SJCRH30 (cell line): ENCODE results near the gene OR10V1. TPM values are rescaled to one million over a fixed set of nuclear protein-coding genes. Genes with fewer than 3 reads are reported as not detected.
"Not testable (repeated sequence)": the region's sequence is repeated elsewhere in the genome, so short reads cannot be mapped to it uniquely, and the experiment has no call there.

Experiments used
- DNase-seq, 2 experiments: peaks; one replicate each; pipeline ENCODE4 v3.0.0-alpha.2; 2015 to 2020
- H3K27ac ChIP-seq: fragments of 250-450 bp; sonication (Bioruptor Pico); 2 replicates; pipeline ENCODE4 v1.5.1; 2020; ENCODE audit warnings: mild to moderate bottlenecking, moderate library complexity
- H3K27me3 ChIP-seq: fragments of 250-450 bp; sonication (Bioruptor Pico); 2 replicates; pipeline ENCODE4 v1.5.1; 2020; ENCODE audit warnings: mild to moderate bottlenecking, moderate library complexity
- H3K36me3 ChIP-seq: fragments of 250-450 bp; sonication (Bioruptor Pico); 2 replicates; pipeline ENCODE4 v1.5.1; 2020; ENCODE audit warnings: mild to moderate bottlenecking, moderate library complexity
- H3K4me1 ChIP-seq: fragments of 250-450 bp; sonication (Bioruptor Pico); 2 replicates; pipeline ENCODE4 v1.5.1; 2020; ENCODE audit warnings: mild to moderate bottlenecking, moderate library complexity
- H3K4me3 ChIP-seq: fragments of 250-450 bp; sonication (Bioruptor Pico); 2 replicates; pipeline ENCODE4 v1.5.1; 2020; ENCODE audit warnings: mild to moderate bottlenecking, moderate library complexity
- H3K9me3 ChIP-seq: fragments of 250-450 bp; sonication (Bioruptor Pico); replicated peaks from 2 replicates; pipeline ENCODE4 v1.5.1; 2020; ENCODE audit warnings: mild to moderate bottlenecking, moderate library complexity
- total RNA-seq: library from RNA; depleted of rRNA; stranded (reverse); fragments of >200 nt; shearing (Covaris generic); gene quantifications from 2 replicates; pipeline ENCODE4 v1.2.3, GENCODE V29; 2014

Gene OR10V1
- total RNA-seq, 1 experiment from 2014 or later, result not detected

GRCh38 chr11:59729834-59730233 is 16.2 kb upstream of the OR10V1 start:
- Histone ChIP-seq H3K27me3 (no peaks in the 10 kb centered on the region), H3K9me3 (no peaks in the 10 kb centered on the region), H3K4me1 (no peaks in the 10 kb centered on the region), H3K27ac (no peak overlapping the region), H3K36me3 (no peaks in the 10 kb centered on the region), H3K4me3 (no peak overlapping the region)
- DNase-seq, result no peak

GRCh38 chr11:59728913-59729312 is 15.3 kb upstream of the OR10V1 start:
- H3K4me1 ChIP-seq, result no peaks in the 10 kb centered on the region
- H3K27me3 ChIP-seq, result no peaks in the 10 kb centered on the region
- H3K36me3 ChIP-seq, result no peaks in the 10 kb centered on the region
- H3K4me3 ChIP-seq, result no peak overlapping the region
- H3K27ac ChIP-seq, result no peak overlapping the region
- DNase-seq, result no peak
- no peaks in the 10 kb centered on the region for H3K9me3 ChIP-seq

DNA sequence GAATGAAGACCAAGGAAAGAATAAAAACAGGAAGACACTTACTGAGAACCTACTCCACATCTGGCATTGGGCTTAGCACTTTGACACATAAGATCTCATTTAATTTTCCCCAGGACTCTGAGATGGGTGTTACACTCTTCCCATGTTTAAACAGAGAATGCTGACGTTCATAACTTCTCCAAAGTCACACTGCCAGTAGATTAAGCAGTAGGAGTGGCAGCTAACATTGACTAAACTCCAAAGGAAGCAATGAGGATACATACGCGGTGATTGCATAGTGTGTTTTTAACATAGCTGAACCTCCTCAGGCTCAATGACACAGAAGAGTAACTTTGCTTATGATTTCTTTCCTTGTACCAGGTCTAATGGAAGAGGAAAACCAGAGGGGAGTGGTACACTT is 14.5 kb upstream of the OR10V1 start:
- no peaks in the 10 kb centered on the region for H3K27me3 ChIP-seq
- H3K4me3 ChIP-seq, result no peak overlapping the region
- no peaks in the 10 kb centered on the region for H3K4me1 ChIP-seq
- no peak overlapping the region for H3K27ac ChIP-seq
- no peaks in the 10 kb centered on the region for H3K9me3 ChIP-seq
- H3K36me3 ChIP-seq, result no peaks in the 10 kb centered on the region
- no peak for DNase-seq

GRCh38 chr11:59727426-59727825 is 13.8 kb upstream of the OR10V1 start:
- Histone ChIP-seq H3K27me3 (no peaks in the 10 kb centered on the region), H3K9me3 (no peaks in the 10 kb centered on the region), H3K4me1 (no peaks in the 10 kb centered on the region), H3K27ac (no peak overlapping the region), H3K4me3 (no peak overlapping the region), H3K36me3 (no peaks in the 10 kb centered on the region)
- DNase-seq, result no peak

DNA sequence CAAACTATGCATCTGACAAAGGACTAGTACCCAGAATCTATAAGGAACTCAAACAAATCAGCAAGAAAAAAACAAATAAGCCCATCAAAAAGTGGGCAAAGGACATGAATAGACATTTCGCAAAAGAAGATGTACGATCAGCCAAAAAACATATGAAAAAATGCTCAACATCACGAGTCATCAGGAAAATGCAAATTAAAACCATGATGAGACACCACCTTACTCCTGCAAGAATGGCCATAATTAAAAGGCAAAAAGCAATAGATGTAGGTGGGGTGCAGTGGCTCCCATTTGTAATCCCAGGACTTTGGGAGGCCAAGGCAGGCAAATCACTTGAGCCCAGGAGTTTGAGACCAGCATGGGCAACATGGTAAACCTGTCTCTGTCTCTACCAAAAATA is 10.4 kb upstream of the OR10V1 start:
- Histone ChIP-seq H3K9me3 (no peaks in the 10 kb centered on the region), H3K27me3 (no peaks in the 10 kb centered on the region), H3K4me1 (no peaks in the 10 kb centered on the region), H3K36me3 (no peaks in the 10 kb centered on the region), H3K27ac (no peak overlapping the region), H3K4me3 (no peak overlapping the region)
- no peak for DNase-seq

DNA sequence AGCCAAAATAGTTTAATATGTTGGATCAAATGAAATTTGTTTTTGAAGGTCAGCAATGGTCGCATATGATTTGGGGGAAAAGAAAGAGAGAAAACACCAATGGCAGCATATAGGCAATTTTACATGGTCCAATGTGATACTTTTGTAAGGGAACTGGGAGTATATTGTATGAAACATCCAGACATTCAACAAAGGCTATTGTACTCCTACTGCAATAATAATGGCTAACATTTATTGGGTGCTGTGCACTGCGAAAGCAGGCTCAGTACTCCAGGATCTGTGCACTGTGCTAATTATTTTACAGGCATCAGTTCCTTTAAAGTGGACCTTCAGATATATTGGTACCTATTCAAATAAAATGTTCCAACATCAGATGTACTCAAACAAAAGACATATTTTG is 5.9 kb upstream of the OR10V1 start:
- H3K27ac ChIP-seq, result no peak overlapping the region
- no peaks in the 10 kb centered on the region for H3K9me3 ChIP-seq
- no peaks in the 10 kb centered on the region for H3K4me1 ChIP-seq
- H3K4me3 ChIP-seq, result no peak overlapping the region
- no peaks in the 10 kb centered on the region for H3K36me3 ChIP-seq
- no peaks in the 10 kb centered on the region for H3K27me3 ChIP-seq
- no peak for DNase-seq

- H3K9me3 ChIP-seq, result no peaks in the 10 kb centered on the region
- no peak overlapping the region for H3K4me3 ChIP-seq
- no peaks in the 10 kb centered on the region for H3K4me1 ChIP-seq
- no peaks in the 10 kb centered on the region for H3K27me3 ChIP-seq
- no peak for DNase-seq
- no peaks in the 10 kb centered on the region for H3K36me3 ChIP-seq
- H3K27ac ChIP-seq, result no peak overlapping the region
Observed at GRCh38 chr11:59716051-59716450, 2.4 kb upstream of the OR10V1 start.

GRCh38 chr11:59710136-59710847 is 3.4 kb downstream of the OR10V1 start:
- Histone ChIP-seq H3K9me3 (no peaks in the 10 kb centered on the region), H3K27ac (no peak overlapping the region), H3K36me3 (no peaks in the 10 kb centered on the region), H3K27me3 (no peaks in the 10 kb centered on the region), H3K4me3 (no peak overlapping the region), H3K4me1 (no peaks in the 10 kb centered on the region)
- no peak for DNase-seq

GRCh38 chr11:59708537-59708936 is 5.1 kb downstream of the OR10V1 start:
- no peak overlapping the region for H3K27ac ChIP-seq
- no peaks in the 10 kb centered on the region for H3K4me1 ChIP-seq
- no peaks in the 10 kb centered on the region for H3K36me3 ChIP-seq
- no peak overlapping the region for H3K4me3 ChIP-seq
- DNase-seq, result no peak
- H3K27me3 ChIP-seq, result no peaks in the 10 kb centered on the region
- no peaks in the 10 kb centered on the region for H3K9me3 ChIP-seq

- H3K9me3 ChIP-seq, result no peaks in the 10 kb centered on the region
- no peaks in the 10 kb centered on the region for H3K36me3 ChIP-seq
- no peaks in the 10 kb centered on the region for H3K4me1 ChIP-seq
- no peak for DNase-seq
- H3K4me3 ChIP-seq, result no peak overlapping the region
- no peaks in the 10 kb centered on the region for H3K27me3 ChIP-seq
- H3K27ac ChIP-seq, result no peak overlapping the region
Observed at GRCh38 chr11:59707371-59707770, 6.3 kb downstream of the OR10V1 start.

DNA sequence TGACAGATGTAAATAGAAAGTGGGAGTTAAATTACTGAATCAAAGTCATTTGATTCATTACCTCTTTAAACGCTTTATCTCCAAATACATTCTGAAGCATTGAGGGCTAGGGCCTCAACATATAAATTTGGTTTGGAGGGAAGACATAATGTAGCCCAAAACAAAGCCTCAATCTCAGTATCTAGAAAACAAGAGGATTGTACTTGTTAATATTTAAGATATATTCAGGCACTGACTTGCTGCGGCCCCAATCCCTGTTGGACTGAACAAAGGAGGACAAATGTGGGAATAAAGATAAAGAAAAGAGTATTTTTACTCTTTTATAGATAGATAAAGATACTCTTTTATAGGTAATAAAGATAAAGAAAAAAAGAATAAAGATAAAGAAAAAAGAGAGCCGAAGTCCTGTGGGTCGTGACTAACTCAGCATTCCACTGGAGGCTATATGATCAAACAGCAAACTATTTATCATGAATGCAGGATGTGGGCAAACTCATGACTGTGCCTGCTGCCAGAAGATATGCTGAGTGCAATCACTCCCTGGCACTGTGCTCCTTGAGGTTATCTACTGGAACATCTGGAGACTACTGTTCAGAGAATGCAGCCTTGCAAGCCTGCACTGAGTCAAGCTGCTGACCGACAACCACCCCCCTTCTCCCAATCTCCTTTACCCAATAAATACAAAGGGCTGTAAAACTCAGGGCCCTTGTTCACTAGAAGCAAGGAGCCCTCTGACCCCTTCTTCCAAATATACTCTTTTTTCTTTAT is 6.9 kb downstream of the OR10V1 start:
- H3K27ac ChIP-seq, result no peak overlapping the region
- H3K4me3 ChIP-seq, result no peak overlapping the region
- no peaks in the 10 kb centered on the region for H3K4me1 ChIP-seq
- H3K36me3 ChIP-seq, result no peaks in the 10 kb centered on the region
- peak in 1 of 2 experiments; percentile 15 for DNase-seq
- no peaks in the 10 kb centered on the region for H3K9me3 ChIP-seq
- no peaks in the 10 kb centered on the region for H3K27me3 ChIP-seq

GRCh38 chr11:59705294-59705693 is 8.4 kb downstream of the OR10V1 start:
- Histone ChIP-seq H3K4me3 (no peak overlapping the region), H3K27ac (no peak overlapping the region), H3K4me1 (no peaks in the 10 kb centered on the region), H3K36me3 (no peaks in the 10 kb centered on the region), H3K27me3 (no peaks in the 10 kb centered on the region), H3K9me3 (no peaks in the 10 kb centered on the region)
- no peak for DNase-seq

- not testable (repeated sequence) for H3K4me3 ChIP-seq, H3K27me3 ChIP-seq, DNase-seq, H3K27ac ChIP-seq, H3K4me1 ChIP-seq, H3K36me3 ChIP-seq, H3K9me3 ChIP-seq
Observed at GRCh38 chr11:59703515-59703914, 10.1 kb downstream of the OR10V1 start.

GRCh38 chr11:59700157-59700556 is 13.5 kb downstream of the OR10V1 start:
- H3K4me1 ChIP-seq, H3K9me3 ChIP-seq, H3K27me3 ChIP-seq, H3K4me3 ChIP-seq, DNase-seq, H3K27ac ChIP-seq, H3K36me3 ChIP-seq: not testable (repeated sequence)

DNA sequence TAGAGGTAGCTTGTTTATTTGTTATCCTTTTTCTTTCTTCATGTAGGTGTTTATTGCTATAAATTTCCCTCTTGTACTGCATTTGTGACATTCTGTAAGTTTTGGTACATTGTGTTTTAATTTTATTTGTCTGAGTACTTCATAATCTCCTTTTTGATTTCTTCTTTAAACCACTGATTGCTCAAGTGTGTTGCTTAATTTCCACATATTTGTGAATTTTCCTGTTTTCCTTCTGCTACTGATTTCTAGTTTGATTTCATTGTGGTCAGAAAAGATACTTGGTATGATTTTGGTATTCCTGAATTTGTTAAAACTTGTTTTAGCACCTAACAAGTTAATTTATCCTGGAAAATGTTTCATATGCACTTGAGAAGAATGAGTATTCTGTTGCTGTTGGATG is 15.1 kb downstream of the OR10V1 start:
- Histone ChIP-seq H3K36me3 (no peaks in the 10 kb centered on the region), H3K9me3 (no peaks in the 10 kb centered on the region), H3K27me3 (no peaks in the 10 kb centered on the region), H3K27ac (no peak overlapping the region), H3K4me3 (no peak overlapping the region), H3K4me1 (no peaks in the 10 kb centered on the region)
- DNase-seq, result no peak

GRCh38 chr11:59692915-59693314 is 20.7 kb downstream of the OR10V1 start:
- DNase-seq, result no peak
- Histone ChIP-seq H3K9me3 (no peaks in the 10 kb centered on the region), H3K27ac (no peak overlapping the region), H3K4me3 (no peak overlapping the region), H3K27me3 (no peaks in the 10 kb centered on the region), H3K36me3 (no peaks in the 10 kb centered on the region), H3K4me1 (no peaks in the 10 kb centered on the region)
